NB4 (cell line): ENCODE measurements around the gene NEK5.

Experiments
- MYC ChIP-seq: IDR thresholded peaks from 2 replicates; pipeline ENCODE4 v1.6.1; 2011; ENCODE audit warnings: low read depth, low read length
- POLR2A ChIP-seq: IDR thresholded peaks from 2 replicates; pipeline ENCODE4 v1.6.1; 2011; ENCODE audit warnings: mild to moderate bottlenecking; ENCODE audit not compliant: insufficient read length; ENCODE audit errors: extremely low read depth
- TF ChIP-seq, protein P1 (sequence below): IDR thresholded peaks from one replicate; pipeline ENCODE4 v1.5.1; 2012; ENCODE audit warnings: low read depth, low read length

DNA sequence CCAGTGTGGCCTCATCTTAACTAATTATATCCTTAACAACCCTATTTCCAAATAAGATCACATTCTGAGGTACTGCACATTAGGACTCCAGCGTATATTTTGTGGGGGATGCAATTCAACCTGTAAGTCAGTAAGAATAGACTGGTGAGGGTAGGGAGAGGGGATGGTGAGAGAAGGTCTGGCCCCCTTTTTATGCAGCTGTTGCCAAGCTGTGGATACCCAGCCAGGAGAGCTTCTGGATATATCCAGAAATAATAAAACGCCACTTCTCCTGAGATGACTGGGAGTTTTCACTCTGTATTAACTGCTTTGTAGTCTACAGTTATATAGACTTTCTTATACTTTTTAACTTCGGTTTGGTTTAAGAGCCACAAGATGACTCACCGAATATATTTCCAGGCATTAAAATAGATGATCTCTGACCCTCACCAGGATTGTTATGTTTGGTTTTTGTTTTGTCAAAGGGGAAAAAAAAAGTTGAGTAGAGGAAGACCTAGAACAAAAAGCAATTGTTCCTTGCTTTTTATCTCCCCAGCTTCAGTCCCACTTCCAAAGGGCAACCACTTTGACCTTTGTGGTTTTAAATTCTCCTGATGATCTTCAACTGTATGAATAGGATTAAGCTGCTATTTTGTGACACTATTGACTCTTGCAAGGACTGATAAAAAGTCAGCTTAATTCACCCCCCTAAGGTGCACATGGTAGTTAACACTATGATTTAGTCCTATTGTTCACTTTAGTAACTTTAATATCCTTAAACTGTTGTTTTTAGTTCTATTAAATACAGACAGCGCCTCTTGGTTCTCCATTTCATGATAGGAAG, 33.6 kb upstream of the NEK5 start:
- TF ChIP-seq, protein P1, sequence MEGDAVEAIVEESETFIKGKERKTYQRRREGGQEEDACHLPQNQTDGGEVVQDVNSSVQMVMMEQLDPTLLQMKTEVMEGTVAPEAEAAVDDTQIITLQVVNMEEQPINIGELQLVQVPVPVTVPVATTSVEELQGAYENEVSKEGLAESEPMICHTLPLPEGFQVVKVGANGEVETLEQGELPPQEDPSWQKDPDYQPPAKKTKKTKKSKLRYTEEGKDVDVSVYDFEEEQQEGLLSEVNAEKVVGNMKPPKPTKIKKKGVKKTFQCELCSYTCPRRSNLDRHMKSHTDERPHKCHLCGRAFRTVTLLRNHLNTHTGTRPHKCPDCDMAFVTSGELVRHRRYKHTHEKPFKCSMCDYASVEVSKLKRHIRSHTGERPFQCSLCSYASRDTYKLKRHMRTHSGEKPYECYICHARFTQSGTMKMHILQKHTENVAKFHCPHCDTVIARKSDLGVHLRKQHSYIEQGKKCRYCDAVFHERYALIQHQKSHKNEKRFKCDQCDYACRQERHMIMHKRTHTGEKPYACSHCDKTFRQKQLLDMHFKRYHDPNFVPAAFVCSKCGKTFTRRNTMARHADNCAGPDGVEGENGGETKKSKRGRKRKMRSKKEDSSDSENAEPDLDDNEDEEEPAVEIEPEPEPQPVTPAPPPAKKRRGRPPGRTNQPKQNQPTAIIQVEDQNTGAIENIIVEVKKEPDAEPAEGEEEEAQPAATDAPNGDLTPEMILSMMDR: no peak
- TF ChIP-seq POLR2A (no peak), MYC (no peak)
